WTC11 (cell line): ENCODE measurements around the gene TNNT1. TPM values are rescaled to one million over a fixed set of nuclear protein-coding genes. Genes with fewer than 3 reads are reported as not detected.

Experiments
- ATAC-seq: fragments of 200-7000 bp; cut with Tn5 transposase; 2 replicates; pipeline ENCODE4 v1.10.0; 2021; ENCODE audit warnings: mild to moderate bottlenecking, moderate library complexity
- CTCF ChIA-PET: fragments of 300-600 bp; sonication (Branson Sonifier 250); formaldehyde crosslinking; loops from one replicate; lab custom pipeline; 2021; ENCODE audit warnings: antibody characterized with exemption; lab: Charles Lee
- POLR2A ChIA-PET: fragments of 350-600 bp; sonication (Branson Sonifier 250); formaldehyde crosslinking; loops from one replicate; lab custom pipeline; 2021; ENCODE audit warnings: antibody characterized with exemption; lab: Charles Lee
- DNase-seq: peaks from one replicate; pipeline ENCODE4 v3.0.0; 2021; ENCODE audit warnings: low spot score
- H3K27ac Mint-ChIP-seq: 2 replicates; pipeline ENCODE4 v1.8.0; 2021; ENCODE audit warnings: mixed read lengths
- H3K27me3 Mint-ChIP-seq: 2 replicates; pipeline ENCODE4 v1.8.0; 2021; ENCODE audit warnings: low read depth, mild to moderate bottlenecking, moderate library complexity, mixed read lengths
- H3K36me3 Mint-ChIP-seq: 2 replicates; pipeline ENCODE4 v1.8.0; 2021; ENCODE audit warnings: mixed read lengths
- H3K4me1 Mint-ChIP-seq: 2 replicates; pipeline ENCODE4 v1.8.0; 2022; ENCODE audit warnings: mixed read lengths
- H3K4me3 Mint-ChIP-seq: 2 replicates; pipeline ENCODE4 v1.8.0; 2021; ENCODE audit warnings: mild to moderate bottlenecking, moderate library complexity, mixed read lengths
- H3K9me3 Mint-ChIP-seq: 2 replicates; pipeline ENCODE4 v1.8.0; 2021; ENCODE audit warnings: mixed read lengths
- ATF6 ChIP-seq: sonication (generic); formaldehyde crosslinking; IDR thresholded peaks from 2 replicates; pipeline ENCODE4 v1.8.1; 2023; ENCODE audit warnings: mild to moderate bottlenecking, missing genetic modification reagents
- GABPB1 ChIP-seq: sonication (generic); formaldehyde crosslinking; IDR thresholded peaks from 2 replicates; pipeline ENCODE4 v1.8.1; 2023; ENCODE audit warnings: mild to moderate bottlenecking, missing genetic modification reagents
- GTF2I ChIP-seq: fragments of 250-450 bp; sonication (Bioruptor Pico); conservative IDR thresholded peaks from 2 replicates; pipeline ENCODE4 v1.4.0; 2021; ENCODE audit warnings: mild to moderate bottlenecking
- HMGA2 ChIP-seq: fragments of 250-450 bp; sonication (Bioruptor Pico); IDR thresholded peaks from 2 replicates; pipeline ENCODE4 v1.4.0; 2021; ENCODE audit warnings: mild to moderate bottlenecking, moderate library complexity
- IRF2 ChIP-seq: sonication (generic); formaldehyde crosslinking; IDR thresholded peaks from 2 replicates; pipeline ENCODE4 v1.8.0; 2022; ENCODE audit warnings: low read depth, missing genetic modification reagents, borderline replicate concordance
- JAZF1 ChIP-seq: fragments of 250-450 bp; sonication (Bioruptor Pico); IDR thresholded peaks from 2 replicates; pipeline ENCODE4 v1.9.0; 2021; ENCODE audit warnings: moderate library complexity, mild to moderate bottlenecking, inconsistent platforms
- MYBL2 ChIP-seq: sonication (generic); formaldehyde crosslinking; IDR thresholded peaks from 2 replicates; pipeline ENCODE4 v1.8.1; 2023; ENCODE audit warnings: mild to moderate bottlenecking, moderate library complexity, missing genetic modification reagents
- NR3C1 ChIP-seq: sonication (generic); formaldehyde crosslinking; conservative IDR thresholded peaks from 2 replicates; pipeline ENCODE4 v1.8.1; 2023; ENCODE audit warnings: low read depth, mild to moderate bottlenecking, missing genetic modification reagents
- SMAD4 ChIP-seq: sonication (generic); formaldehyde crosslinking; IDR thresholded peaks from 2 replicates; pipeline ENCODE4 v1.8.0; 2022; ENCODE audit warnings: mild to moderate bottlenecking, missing genetic modification reagents
- SP1 ChIP-seq: sonication (generic); formaldehyde crosslinking; conservative IDR thresholded peaks from 2 replicates; pipeline ENCODE4 v1.8.1; 2022; ENCODE audit warnings: missing genetic modification reagents
- TP53 ChIP-seq: sonication (generic); formaldehyde crosslinking; IDR thresholded peaks from 2 replicates; pipeline ENCODE4 v1.8.1; 2023; ENCODE audit warnings: mild to moderate bottlenecking, missing genetic modification reagents
- ZBTB21 ChIP-seq: sonication (generic); formaldehyde crosslinking; IDR thresholded peaks from 2 replicates; pipeline ENCODE4 v1.8.1; 2023; ENCODE audit warnings: mild to moderate bottlenecking, missing genetic modification reagents, borderline replicate concordance
- ZNF423 ChIP-seq: fragments of 250-450 bp; sonication (Bioruptor Pico); IDR thresholded peaks from 2 replicates; pipeline ENCODE4 v2.1.2; 2022; ENCODE audit warnings: mild to moderate bottlenecking, moderate library complexity
- ZNF425 ChIP-seq: fragments of 250-450 bp; sonication (Bioruptor Pico); conservative IDR thresholded peaks from 2 replicates; pipeline ENCODE4 v1.9.0; 2021; ENCODE audit warnings: mild to moderate bottlenecking
- ZNF512 ChIP-seq: sonication (generic); formaldehyde crosslinking; IDR thresholded peaks from 2 replicates; pipeline ENCODE4 v1.8.1; 2022; ENCODE audit warnings: missing genetic modification reagents, borderline replicate concordance
- ZNF671 ChIP-seq: fragments of 250-450 bp; sonication (Bioruptor Pico); IDR thresholded peaks from 2 replicates; pipeline ENCODE4 v1.8.0; 2021; ENCODE audit warnings: mild to moderate bottlenecking
- total RNA-seq: library from RNA; stranded (reverse); gene quantifications from 3 replicates; pipeline ENCODE4 v1.2.3, GENCODE V29; 2021
- TF ChIP-seq, protein P1 (sequence below): sonication (generic); formaldehyde crosslinking; IDR thresholded peaks from 2 replicates; pipeline ENCODE4 v1.8.0; 2022; ENCODE audit warnings: mild to moderate bottlenecking, missing genetic modification reagents
- TF ChIP-seq, protein P2 (sequence below): sonication (generic); formaldehyde crosslinking; IDR thresholded peaks from 2 replicates; pipeline ENCODE4 v1.8.1; 2023; ENCODE audit warnings: mild to moderate bottlenecking, moderate library complexity, missing genetic modification reagents
- TF ChIP-seq, protein P3 (sequence below): fragments of 250-450 bp; sonication (Bioruptor Pico); IDR thresholded peaks from 2 replicates; pipeline ENCODE4 v1.9.0; 2021; ENCODE audit warnings: mild to moderate bottlenecking, borderline replicate concordance

TNNT1 gene
- total RNA-seq, 1 experiment from 2014 or later = 50.6 TPM

- CTCF ChIA-PET = interaction anchor here (0.6 to 4.5 kb wide), 16 partner anchors 10 to 738 kb away, joined by 3 to 108 read pairs (median 6); partner anchors contain the start of genes KMT5C, PPP1R12C, TNNT1 and U2AF2
These were observed 10.1 kb upstream of the TNNT1 start for GRCh38 chr19:55158848-55159749.

GRCh38 chr19:55158423-55158822 lies 9.4 kb upstream of the TNNT1 start:
- ChIA-PET CTCF (interaction anchor here (0.8 to 4.5 kb wide), 7 partner anchors 9 to 70 kb away, joined by 3 to 108 read pairs (median 11); partner anchors contain the start of genes PPP1R12C and TNNT1), POLR2A (no interaction called here)
- TF ChIP-seq NR3C1 (CRISPR knock-in tag) = no peak
- TF ChIP-seq SP1 = no peak
- TF ChIP-seq TP53 (CRISPR knock-in tag) = no peak
- TF ChIP-seq ZNF512 (CRISPR knock-in tag) = no peak
- TF ChIP-seq MYBL2 = no peak
- TF ChIP-seq, protein P1, sequence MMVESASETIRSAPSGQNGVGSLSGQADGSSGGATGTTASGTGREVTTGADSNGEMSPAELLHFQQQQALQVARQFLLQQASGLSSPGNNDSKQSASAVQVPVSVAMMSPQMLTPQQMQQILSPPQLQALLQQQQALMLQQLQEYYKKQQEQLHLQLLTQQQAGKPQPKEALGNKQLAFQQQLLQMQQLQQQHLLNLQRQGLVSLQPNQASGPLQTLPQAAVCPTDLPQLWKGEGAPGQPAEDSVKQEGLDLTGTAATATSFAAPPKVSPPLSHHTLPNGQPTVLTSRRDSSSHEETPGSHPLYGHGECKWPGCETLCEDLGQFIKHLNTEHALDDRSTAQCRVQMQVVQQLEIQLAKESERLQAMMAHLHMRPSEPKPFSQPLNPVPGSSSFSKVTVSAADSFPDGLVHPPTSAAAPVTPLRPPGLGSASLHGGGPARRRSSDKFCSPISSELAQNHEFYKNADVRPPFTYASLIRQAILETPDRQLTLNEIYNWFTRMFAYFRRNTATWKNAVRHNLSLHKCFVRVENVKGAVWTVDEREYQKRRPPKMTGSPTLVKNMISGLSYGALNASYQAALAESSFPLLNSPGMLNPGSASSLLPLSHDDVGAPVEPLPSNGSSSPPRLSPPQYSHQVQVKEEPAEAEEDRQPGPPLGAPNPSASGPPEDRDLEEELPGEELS = no peak
- no peak for TF ChIP-seq IRF2 (CRISPR knock-in tag)
- no peak for TF ChIP-seq ZNF425 (CRISPR knock-in tag)
- no peak for TF ChIP-seq JAZF1 (CRISPR knock-in tag)
- TF ChIP-seq, protein P2, sequence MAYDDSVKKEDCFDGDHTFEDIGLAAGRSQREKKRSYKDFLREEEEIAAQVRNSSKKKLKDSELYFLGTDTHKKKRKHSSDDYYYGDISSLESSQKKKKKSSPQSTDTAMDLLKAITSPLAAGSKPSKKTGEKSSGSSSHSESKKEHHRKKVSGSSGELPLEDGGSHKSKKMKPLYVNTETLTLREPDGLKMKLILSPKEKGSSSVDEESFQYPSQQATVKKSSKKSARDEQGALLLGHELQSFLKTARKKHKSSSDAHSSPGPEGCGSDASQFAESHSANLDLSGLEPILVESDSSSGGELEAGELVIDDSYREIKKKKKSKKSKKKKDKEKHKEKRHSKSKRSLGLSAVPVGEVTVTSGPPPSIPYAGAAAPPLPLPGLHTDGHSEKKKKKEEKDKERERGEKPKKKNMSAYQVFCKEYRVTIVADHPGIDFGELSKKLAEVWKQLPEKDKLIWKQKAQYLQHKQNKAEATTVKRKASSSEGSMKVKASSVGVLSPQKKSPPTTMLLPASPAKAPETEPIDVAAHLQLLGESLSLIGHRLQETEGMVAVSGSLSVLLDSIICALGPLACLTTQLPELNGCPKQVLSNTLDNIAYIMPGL (CRISPR knock-in tag) = no peak
- no peak for TF ChIP-seq HMGA2 (CRISPR knock-in tag)
- TF ChIP-seq ATF6 (CRISPR knock-in tag) = no peak
- TF ChIP-seq SMAD4 = no peak
- no peak for TF ChIP-seq ZBTB21
- TF ChIP-seq GTF2I = no peak
- TF ChIP-seq, protein P3, sequence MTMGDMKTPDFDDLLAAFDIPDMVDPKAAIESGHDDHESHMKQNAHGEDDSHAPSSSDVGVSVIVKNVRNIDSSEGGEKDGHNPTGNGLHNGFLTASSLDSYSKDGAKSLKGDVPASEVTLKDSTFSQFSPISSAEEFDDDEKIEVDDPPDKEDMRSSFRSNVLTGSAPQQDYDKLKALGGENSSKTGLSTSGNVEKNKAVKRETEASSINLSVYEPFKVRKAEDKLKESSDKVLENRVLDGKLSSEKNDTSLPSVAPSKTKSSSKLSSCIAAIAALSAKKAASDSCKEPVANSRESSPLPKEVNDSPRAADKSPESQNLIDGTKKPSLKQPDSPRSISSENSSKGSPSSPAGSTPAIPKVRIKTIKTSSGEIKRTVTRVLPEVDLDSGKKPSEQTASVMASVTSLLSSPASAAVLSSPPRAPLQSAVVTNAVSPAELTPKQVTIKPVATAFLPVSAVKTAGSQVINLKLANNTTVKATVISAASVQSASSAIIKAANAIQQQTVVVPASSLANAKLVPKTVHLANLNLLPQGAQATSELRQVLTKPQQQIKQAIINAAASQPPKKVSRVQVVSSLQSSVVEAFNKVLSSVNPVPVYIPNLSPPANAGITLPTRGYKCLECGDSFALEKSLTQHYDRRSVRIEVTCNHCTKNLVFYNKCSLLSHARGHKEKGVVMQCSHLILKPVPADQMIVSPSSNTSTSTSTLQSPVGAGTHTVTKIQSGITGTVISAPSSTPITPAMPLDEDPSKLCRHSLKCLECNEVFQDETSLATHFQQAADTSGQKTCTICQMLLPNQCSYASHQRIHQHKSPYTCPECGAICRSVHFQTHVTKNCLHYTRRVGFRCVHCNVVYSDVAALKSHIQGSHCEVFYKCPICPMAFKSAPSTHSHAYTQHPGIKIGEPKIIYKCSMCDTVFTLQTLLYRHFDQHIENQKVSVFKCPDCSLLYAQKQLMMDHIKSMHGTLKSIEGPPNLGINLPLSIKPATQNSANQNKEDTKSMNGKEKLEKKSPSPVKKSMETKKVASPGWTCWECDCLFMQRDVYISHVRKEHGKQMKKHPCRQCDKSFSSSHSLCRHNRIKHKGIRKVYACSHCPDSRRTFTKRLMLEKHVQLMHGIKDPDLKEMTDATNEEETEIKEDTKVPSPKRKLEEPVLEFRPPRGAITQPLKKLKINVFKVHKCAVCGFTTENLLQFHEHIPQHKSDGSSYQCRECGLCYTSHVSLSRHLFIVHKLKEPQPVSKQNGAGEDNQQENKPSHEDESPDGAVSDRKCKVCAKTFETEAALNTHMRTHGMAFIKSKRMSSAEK = no peak
- TF ChIP-seq ZNF671 = no peak

More at GRCh38 chr19:55158848-55159749, 10.1 kb upstream of the TNNT1 start:
- POLR2A ChIA-PET = interaction anchor here (0.7 kb wide), 1 partner anchor 13 kb away, joined by 3 read pairs; no protein-coding TSS in a partner anchor
- ATAC-seq = no peak
- H3K9me3 Mint-ChIP-seq = 0 out of 2 replicates have a peak, but pooled peaks cover 3% of the 10 kb centered on the region
- peaks cover 78% of the 10 kb centered on the region for H3K27me3 Mint-ChIP-seq
- 0 out of 2 replicates have a peak overlapping the region, but pooled peaks have one; percentile 25 for H3K4me3 Mint-ChIP-seq
- no peak for TF ChIP-seq GABPB1 (CRISPR knock-in tag)
- TF ChIP-seq ZNF423 (CRISPR knock-in tag) = peak; percentile 63
- TF ChIP-seq, all 79 proteins: peak for 1
- peaks cover 5% of the 10 kb centered on the region for H3K36me3 Mint-ChIP-seq
- H3K27ac Mint-ChIP-seq = no peak overlapping the region
- peaks cover 21% of the 10 kb centered on the region for H3K4me1 Mint-ChIP-seq
- DNase-seq = peak; percentile 53

More at GRCh38 chr19:55158423-55158822, 9.4 kb upstream of the TNNT1 start:
- Mint-ChIP-seq H3K27me3 (peaks cover 76% of the 10 kb centered on the region), H3K27ac (no peak overlapping the region), H3K4me1 (peaks cover 23% of the 10 kb centered on the region), H3K36me3 (peaks cover 9% of the 10 kb centered on the region), H3K9me3 (0 out of 2 replicates have a peak, but pooled peaks cover 8% of the 10 kb centered on the region), H3K4me3 (no peak overlapping the region; the same call in 1 of the 2 replicates)
- DNase-seq = no peak
- no peak for ATAC-seq
